ENCODE data around the gene GNG12. TPM values are rescaled to one million over a fixed set of nuclear protein-coding genes. Genes with fewer than 3 reads are reported as not detected.

Gene GNG12
- total and polyA plus RNA-seq, 2 donors from 2014 or later = 46.1 to 89.3 TPM

- Histone ChIP-seq H3K27me3 (ENCODE audit: control insufficient read depth, insufficient read depth, low read length) (no peaks in the 10 kb centered on the region), H3K9ac (ENCODE audit: low read length in 3 of 3) (no peak overlapping the region), H3K9me3 (ENCODE audit: control insufficient read depth in 2 of 3, insufficient read depth in 1 of 3, low read length in 3 of 3) (no peaks in the 10 kb centered on the region), H3K36me3 (ENCODE audit: control insufficient read depth in 2 of 3, insufficient read depth in 3 of 3, low read length in 3 of 3) (no peaks in the 10 kb centered on the region), H3K4me3 (ENCODE audit: low read length in 3 of 3) (no peak overlapping the region), H3K27ac (ENCODE audit: low read depth in 2 of 2, low read length in 2 of 2) (peak overlapping the region in 1 of 2 donors; percentile 51), H3K4me1 (ENCODE audit: control insufficient read depth in 2 of 3, insufficient read depth in 2 of 3, low read depth in 1 of 3, low read length in 3 of 3) (peaks cover 0 to 28% (median 23%) of the 10 kb centered on the region in 3 donors)
- intact Hi-C loops (cut with DNase I) = loop anchor here (10.0 kb wide), 2 partner anchors 70 to 220 kb away; partner anchors contain the start of gene GADD45A
- DNase-seq (no peak), FAIRE-seq (no peak)
- TF ChIP-seq CTCF (IDR thresholded peaks at IDR 0.05; ENCODE audit: borderline replicate concordance, extremely low read depth, insufficient read depth) = no peak
These were observed 78.7 kb downstream of the GNG12 start for GRCh38 chr1:67754526-67754920.

- H3K27ac ChIP-seq (ENCODE audit: low read depth in 2 of 2, low read length in 2 of 2) = peak overlapping the region; percentile 51 to 76
- peaks cover 0 to 28% (median 27%) of the 10 kb centered on the region in 3 donors for H3K4me1 ChIP-seq (ENCODE audit: control insufficient read depth in 2 of 3, insufficient read depth in 2 of 3, low read depth in 1 of 3, low read length in 3 of 3)
These were observed 79.3 kb downstream of the GNG12 start for GRCh38 chr1:67753776-67754525.

GRCh38 chr1:67752306-67752705 lies 81.0 kb downstream of the GNG12 start:
- Histone ChIP-seq H3K27ac (ENCODE audit: low read depth in 2 of 2, low read length in 2 of 2) (no peak overlapping the region), H3K9ac (ENCODE audit: low read length in 3 of 3) (no peak overlapping the region), H3K27me3 (ENCODE audit: control insufficient read depth, insufficient read depth, low read length) (no peaks in the 10 kb centered on the region), H3K9me3 (ENCODE audit: control insufficient read depth in 2 of 3, insufficient read depth in 1 of 3, low read length in 3 of 3) (no peaks in the 10 kb centered on the region), H3K4me1 (ENCODE audit: control insufficient read depth in 2 of 3, insufficient read depth in 2 of 3, low read depth in 1 of 3, low read length in 3 of 3) (peaks cover 0 to 41% (median 35%) of the 10 kb centered on the region in 3 donors), H3K4me3 (ENCODE audit: low read length in 3 of 3) (no peak overlapping the region), H3K36me3 (ENCODE audit: control insufficient read depth in 2 of 3, insufficient read depth in 3 of 3, low read length in 3 of 3) (no peaks in the 10 kb centered on the region)
- DNase-seq (no peak), FAIRE-seq (no peak)
- intact Hi-C loops (cut with DNase I) = loop anchor here (10.0 kb wide), 2 partner anchors 68 to 218 kb away; partner anchors contain the start of gene GADD45A
- TF ChIP-seq CTCF (IDR thresholded peaks at IDR 0.05; ENCODE audit: borderline replicate concordance, extremely low read depth, insufficient read depth) = no peak

More at GRCh38 chr1:67753776-67754525, 79.3 kb downstream of the GNG12 start:
- intact Hi-C loops (cut with DNase I) = loop anchor here (10.0 kb wide), 2 partner anchors 69 to 219 kb away; partner anchors contain the start of gene GADD45A
- Histone ChIP-seq H3K27me3 (ENCODE audit: control insufficient read depth, insufficient read depth, low read length) (no peaks in the 10 kb centered on the region), H3K9ac (ENCODE audit: low read length in 3 of 3) (peak overlapping the region in 2 of 3 donors; percentile 39 to 56), H3K36me3 (ENCODE audit: control insufficient read depth in 2 of 3, insufficient read depth in 3 of 3, low read length in 3 of 3) (no peaks in the 10 kb centered on the region), H3K9me3 (ENCODE audit: control insufficient read depth in 2 of 3, insufficient read depth in 1 of 3, low read length in 3 of 3) (no peaks in the 10 kb centered on the region), H3K4me3 (ENCODE audit: low read length in 3 of 3) (no peak overlapping the region)
- DNase-seq (no peak), FAIRE-seq (no peak)
- no peak for TF ChIP-seq CTCF (IDR thresholded peaks at IDR 0.05; ENCODE audit: borderline replicate concordance, extremely low read depth, insufficient read depth)
